ENCODE data around the gene B4GALT6.

Gene B4GALT6

DNA sequence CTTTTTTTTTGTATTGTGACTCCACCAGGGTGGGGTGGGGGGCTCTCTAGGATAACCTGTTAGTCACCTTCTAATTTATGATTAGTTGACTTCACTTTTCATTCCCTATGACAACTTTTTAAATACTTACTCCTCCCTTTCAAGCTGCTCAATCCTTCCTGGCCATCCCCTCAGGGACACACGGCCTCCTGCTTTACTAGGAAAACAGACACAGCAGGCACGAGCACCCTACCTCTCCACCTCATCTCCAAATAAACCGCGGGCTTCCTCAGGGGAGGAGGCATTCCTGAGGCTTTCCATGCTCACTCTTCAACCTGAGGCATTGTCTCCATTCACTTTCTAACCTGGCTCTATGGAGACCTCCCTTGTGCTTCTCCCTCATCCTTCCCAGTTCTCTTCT is 33.0 kb downstream of the B4GALT6 start:
- H3K27me3 ChIP-seq (ENCODE audit: control insufficient read depth, insufficient read depth, low read length, poor library complexity, severe bottlenecking) = no peaks in the 10 kb centered on the region
- no peaks in the 10 kb centered on the region for H3K4me1 ChIP-seq (ENCODE audit: control insufficient read depth, insufficient read depth, low read length)
- WGBS, 2 experiments = 79 to 83% methylated on average over 4 of the region's 4 CpGs
- H3K4me3 ChIP-seq (ENCODE audit: insufficient read depth, low read depth, low read length) = no peak overlapping the region
- H3K27ac ChIP-seq (ENCODE audit: insufficient read depth, low read depth, low read length, poor library complexity, severe bottlenecking) = no peak overlapping the region
- no peaks in the 10 kb centered on the region for H3K36me3 ChIP-seq (ENCODE audit: control insufficient read depth, insufficient read depth, low read length)
- H3K9me3 ChIP-seq (ENCODE audit: control insufficient read depth, low read length) = no peaks in the 10 kb centered on the region

DNA sequence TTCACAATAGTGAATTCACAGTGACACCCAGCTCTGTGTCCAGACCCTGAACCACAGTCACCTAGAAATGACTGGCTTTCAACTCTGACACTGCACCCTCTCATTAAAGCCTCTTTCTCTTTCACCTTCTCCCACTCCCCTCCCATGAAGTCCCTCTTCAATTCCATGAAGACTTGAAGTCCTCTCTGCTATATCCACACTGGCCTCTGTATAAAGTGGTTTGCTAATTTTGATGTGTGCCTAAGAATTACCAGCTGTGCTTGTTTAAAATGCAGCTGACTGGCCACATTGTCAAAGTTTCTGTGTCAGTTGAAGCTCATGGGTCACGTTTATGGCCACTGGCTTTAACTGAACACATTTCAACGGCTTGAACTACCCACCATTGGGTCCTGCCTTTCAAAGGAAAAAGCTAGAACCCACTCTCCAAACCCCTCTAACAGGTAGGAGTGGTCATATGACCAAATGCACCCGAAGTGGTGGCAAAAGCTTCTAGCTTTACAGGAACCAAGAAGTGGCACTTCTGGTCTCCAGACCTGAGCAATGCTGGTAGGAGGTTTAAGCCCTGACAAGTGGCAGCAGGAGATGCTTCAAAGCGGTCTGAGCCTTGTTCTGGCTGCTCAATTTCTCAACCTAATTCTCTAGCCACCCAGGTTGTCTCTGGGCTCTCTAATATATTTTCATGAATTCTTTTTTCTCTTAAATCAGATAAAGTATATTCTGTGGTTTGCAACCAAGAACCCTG is 34.2 kb downstream of the B4GALT6 start:
- H3K36me3 ChIP-seq (ENCODE audit: control insufficient read depth, insufficient read depth, low read length) = no peaks in the 10 kb centered on the region
- no peak overlapping the region for H3K27ac ChIP-seq (ENCODE audit: insufficient read depth, low read depth, low read length, poor library complexity, severe bottlenecking)
- WGBS, 2 experiments = 63 to 67% methylated on average over 4 of the region's 4 CpGs
- H3K27me3 ChIP-seq (ENCODE audit: control insufficient read depth, insufficient read depth, low read length, poor library complexity, severe bottlenecking) = no peaks in the 10 kb centered on the region
- H3K4me3 ChIP-seq (ENCODE audit: insufficient read depth, low read depth, low read length) = no peak overlapping the region
- no peaks in the 10 kb centered on the region for H3K4me1 ChIP-seq (ENCODE audit: control insufficient read depth, insufficient read depth, low read length)
- no peaks in the 10 kb centered on the region for H3K9me3 ChIP-seq (ENCODE audit: control insufficient read depth, low read length)

DNA sequence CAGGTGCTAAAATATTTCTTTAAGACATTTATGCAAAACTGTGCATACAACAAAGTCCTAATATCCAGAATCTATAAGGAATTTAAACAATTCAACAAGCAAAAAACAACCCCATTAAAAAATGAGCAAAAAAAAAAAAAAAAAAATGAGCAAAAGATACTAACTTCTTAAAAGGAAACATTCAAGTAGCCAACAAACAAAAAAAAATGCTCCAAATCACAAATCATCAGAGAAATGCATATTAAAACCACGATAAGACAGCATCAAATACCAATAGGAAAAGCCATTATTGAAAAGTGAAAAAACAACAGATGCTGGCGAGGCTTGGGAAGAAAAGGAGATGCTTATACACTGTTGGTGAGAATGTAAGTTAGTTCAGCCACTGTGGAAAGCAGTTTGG is 34.9 kb downstream of the B4GALT6 start:
- 92 to 100% methylated on average over 2 of the region's 2 CpGs for WGBS, 2 experiments
- H3K9me3 ChIP-seq (ENCODE audit: control insufficient read depth, low read length) = no peaks in the 10 kb centered on the region
- no peaks in the 10 kb centered on the region for H3K4me1 ChIP-seq (ENCODE audit: control insufficient read depth, insufficient read depth, low read length)
- no peak overlapping the region for H3K4me3 ChIP-seq (ENCODE audit: insufficient read depth, low read depth, low read length)
- H3K27ac ChIP-seq (ENCODE audit: insufficient read depth, low read depth, low read length, poor library complexity, severe bottlenecking) = no peak overlapping the region
- H3K27me3 ChIP-seq (ENCODE audit: control insufficient read depth, insufficient read depth, low read length, poor library complexity, severe bottlenecking) = no peaks in the 10 kb centered on the region
- no peaks in the 10 kb centered on the region for H3K36me3 ChIP-seq (ENCODE audit: control insufficient read depth, insufficient read depth, low read length)

DNA sequence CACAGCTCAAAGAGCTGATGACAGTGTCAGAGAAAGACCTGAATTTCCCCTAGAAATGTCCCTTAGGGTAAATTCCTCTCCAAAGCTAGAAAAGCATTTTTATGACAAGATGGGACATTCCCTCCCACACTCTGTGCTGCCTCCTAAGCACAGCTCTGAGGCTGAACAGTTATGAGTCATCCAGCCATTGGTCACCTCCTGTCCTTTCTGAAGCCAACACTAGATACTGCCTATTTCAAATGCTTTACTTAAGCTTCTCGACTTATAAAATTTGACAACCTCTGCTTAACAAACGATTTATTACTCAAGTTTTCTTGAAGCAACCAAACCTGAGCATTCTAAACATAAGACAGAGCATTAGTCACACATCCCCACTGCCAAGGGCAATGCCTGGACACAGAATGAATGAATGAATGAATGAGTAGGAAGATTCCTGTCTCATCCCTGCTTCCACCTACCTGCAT is 35.4 kb downstream of the B4GALT6 start:
- no peak overlapping the region for H3K4me3 ChIP-seq (ENCODE audit: insufficient read depth, low read depth, low read length)
- H3K27ac ChIP-seq (ENCODE audit: insufficient read depth, low read depth, low read length, poor library complexity, severe bottlenecking) = no peak overlapping the region
- no peaks in the 10 kb centered on the region for H3K36me3 ChIP-seq (ENCODE audit: control insufficient read depth, insufficient read depth, low read length)
- no peaks in the 10 kb centered on the region for H3K9me3 ChIP-seq (ENCODE audit: control insufficient read depth, low read length)
- no peaks in the 10 kb centered on the region for H3K4me1 ChIP-seq (ENCODE audit: control insufficient read depth, insufficient read depth, low read length)
- H3K27me3 ChIP-seq (ENCODE audit: control insufficient read depth, insufficient read depth, low read length, poor library complexity, severe bottlenecking) = no peaks in the 10 kb centered on the region
- 81 to 87% methylated on average over 2 of the region's 2 CpGs for WGBS, 2 experiments

DNA sequence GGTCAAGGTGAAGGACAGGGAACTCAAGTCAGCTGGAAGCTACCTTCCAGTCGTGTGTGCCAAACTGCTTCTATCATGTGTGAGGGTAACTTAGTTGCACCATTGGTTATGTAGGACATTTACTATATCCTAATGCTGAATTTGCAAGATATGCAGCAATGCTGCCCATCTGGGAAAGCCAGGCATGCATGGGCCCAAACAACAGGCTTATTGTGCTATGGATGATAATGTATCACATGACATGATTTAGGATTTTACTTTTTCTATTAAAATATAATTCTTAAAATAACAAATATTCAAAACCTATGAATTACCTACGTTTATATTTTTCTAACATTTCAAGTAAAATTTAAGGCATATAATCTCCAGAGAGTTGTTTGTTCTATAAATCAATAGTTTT is 35.9 kb downstream of the B4GALT6 start:
- Histone ChIP-seq H3K9me3 (ENCODE audit: control insufficient read depth, low read length) (no peaks in the 10 kb centered on the region), H3K36me3 (ENCODE audit: control insufficient read depth, insufficient read depth, low read length) (no peaks in the 10 kb centered on the region), H3K4me1 (ENCODE audit: control insufficient read depth, insufficient read depth, low read length) (no peaks in the 10 kb centered on the region), H3K27me3 (ENCODE audit: control insufficient read depth, insufficient read depth, low read length, poor library complexity, severe bottlenecking) (no peaks in the 10 kb centered on the region), H3K4me3 (ENCODE audit: insufficient read depth, low read depth, low read length) (no peak overlapping the region), H3K27ac (ENCODE audit: insufficient read depth, low read depth, low read length, poor library complexity, severe bottlenecking) (no peak overlapping the region)
- WGBS, 2 experiments = 93% methylated on average over 1 of the region's 2 CpGs

DNA sequence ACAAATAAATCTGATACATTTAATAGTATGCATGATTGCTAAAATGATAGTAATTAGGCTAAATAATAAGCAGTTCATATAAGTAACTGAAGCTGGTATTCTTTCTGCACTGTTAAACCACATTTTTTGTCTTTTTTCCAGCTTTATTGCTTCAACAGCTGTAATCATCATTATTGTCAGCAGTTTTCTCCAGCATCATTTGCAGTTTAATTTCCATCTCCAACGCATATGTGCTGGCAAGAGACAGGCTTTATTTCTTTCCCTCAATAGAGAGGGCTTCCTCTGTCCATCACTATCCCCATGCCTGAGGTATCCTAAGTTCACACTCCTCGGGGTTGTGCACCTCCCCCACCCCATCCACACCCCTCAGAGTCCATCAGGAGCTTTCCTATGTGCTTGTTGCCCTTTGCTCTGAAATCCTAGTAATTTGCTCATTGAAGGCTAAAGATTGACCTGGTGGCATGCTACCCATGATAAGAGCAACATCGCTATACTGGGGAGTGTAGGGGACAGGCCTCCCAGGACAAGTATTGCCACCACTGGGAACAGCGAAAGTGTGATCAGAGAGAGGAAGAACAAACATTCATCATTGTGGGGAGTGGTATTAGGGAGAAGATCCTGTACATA is 37.1 kb downstream of the B4GALT6 start:
- Histone ChIP-seq H3K4me3 (ENCODE audit: insufficient read depth, low read depth, low read length) (no peak overlapping the region), H3K27ac (ENCODE audit: insufficient read depth, low read depth, low read length, poor library complexity, severe bottlenecking) (no peak overlapping the region), H3K4me1 (ENCODE audit: control insufficient read depth, insufficient read depth, low read length) (no peaks in the 10 kb centered on the region), H3K27me3 (ENCODE audit: control insufficient read depth, insufficient read depth, low read length, poor library complexity, severe bottlenecking) (no peaks in the 10 kb centered on the region), H3K36me3 (ENCODE audit: control insufficient read depth, insufficient read depth, low read length) (no peaks in the 10 kb centered on the region), H3K9me3 (ENCODE audit: control insufficient read depth, low read length) (no peaks in the 10 kb centered on the region)
- WGBS, 2 experiments = 87% methylated on average over 4 of the region's 4 CpGs

DNA sequence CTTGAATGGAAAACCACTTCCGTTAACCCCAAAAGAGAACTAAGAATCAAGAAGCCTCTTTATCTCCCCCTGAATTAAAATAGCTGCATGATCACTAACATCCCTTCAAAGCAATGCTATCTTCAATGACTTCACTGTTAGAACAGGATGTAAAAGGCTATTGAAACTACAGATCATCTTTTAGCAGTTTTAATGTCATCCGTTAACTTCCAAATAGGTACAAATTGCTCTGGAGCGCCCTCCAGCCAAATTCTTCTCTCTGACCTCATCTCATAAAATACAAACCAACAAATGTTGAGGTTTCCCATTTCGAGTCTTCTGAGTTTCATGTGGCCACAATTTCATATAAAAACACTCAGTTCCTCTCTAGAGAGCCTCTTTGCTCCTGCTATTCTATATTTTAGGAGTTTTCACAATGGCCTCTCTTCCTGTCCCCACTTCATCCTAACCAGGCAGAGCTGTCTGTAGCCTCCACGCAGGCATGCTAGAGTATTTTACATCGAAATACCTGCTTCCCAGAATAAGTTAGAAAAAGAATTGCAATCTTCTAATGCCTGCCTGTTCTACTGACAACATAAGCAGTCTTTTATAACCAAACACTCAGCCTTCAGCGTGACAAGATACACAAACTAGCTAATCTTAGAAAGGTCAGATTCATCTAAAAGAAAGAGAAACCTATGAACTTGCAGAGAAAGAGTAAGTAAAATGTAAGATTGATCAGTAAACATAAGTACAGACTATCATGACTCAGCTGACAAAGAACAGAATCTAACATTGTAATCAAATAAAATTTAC is 37.9 kb downstream of the B4GALT6 start:
- H3K27me3 ChIP-seq (ENCODE audit: control insufficient read depth, insufficient read depth, low read length, poor library complexity, severe bottlenecking) = no peaks in the 10 kb centered on the region
- no peaks in the 10 kb centered on the region for H3K4me1 ChIP-seq (ENCODE audit: control insufficient read depth, insufficient read depth, low read length)
- 87% methylated on average over 6 to 7 of the region's 7 CpGs for WGBS, 2 experiments
- H3K4me3 ChIP-seq (ENCODE audit: insufficient read depth, low read depth, low read length) = no peak overlapping the region
- no peaks in the 10 kb centered on the region for H3K36me3 ChIP-seq (ENCODE audit: control insufficient read depth, insufficient read depth, low read length)
- no peaks in the 10 kb centered on the region for H3K9me3 ChIP-seq (ENCODE audit: control insufficient read depth, low read length)
- no peak overlapping the region for H3K27ac ChIP-seq (ENCODE audit: insufficient read depth, low read depth, low read length, poor library complexity, severe bottlenecking)

DNA sequence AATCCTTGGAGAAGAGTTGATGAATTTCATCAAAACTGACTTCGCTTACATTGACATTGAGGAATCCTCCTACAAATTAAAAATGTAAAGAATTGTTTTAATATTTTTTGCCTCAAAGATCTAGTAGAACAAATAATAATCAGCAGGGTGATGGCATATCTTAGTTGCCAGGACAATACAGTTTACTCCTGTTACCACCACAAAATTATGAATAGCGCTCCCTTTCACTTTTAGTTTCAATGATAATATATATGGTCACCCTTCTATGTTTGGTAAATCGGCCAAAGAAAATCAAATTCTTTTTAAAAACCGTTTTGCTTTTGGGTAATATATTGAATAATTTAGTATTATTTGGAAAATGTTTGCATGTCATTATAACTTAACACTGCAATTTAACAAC is 39.0 kb downstream of the B4GALT6 start:
- Histone ChIP-seq H3K36me3 (ENCODE audit: control insufficient read depth, insufficient read depth, low read length) (no peaks in the 10 kb centered on the region), H3K4me1 (ENCODE audit: control insufficient read depth, insufficient read depth, low read length) (no peaks in the 10 kb centered on the region), H3K27me3 (ENCODE audit: control insufficient read depth, insufficient read depth, low read length, poor library complexity, severe bottlenecking) (no peaks in the 10 kb centered on the region), H3K4me3 (ENCODE audit: insufficient read depth, low read depth, low read length) (no peak overlapping the region), H3K9me3 (ENCODE audit: control insufficient read depth, low read length) (no peaks in the 10 kb centered on the region), H3K27ac (ENCODE audit: insufficient read depth, low read depth, low read length, poor library complexity, severe bottlenecking) (no peak overlapping the region)
- 100% methylated on average over 3 of the region's 4 CpGs; no CpG with 5 or more reads in 1 of the 2 experiments for WGBS, 2 experiments

DNA sequence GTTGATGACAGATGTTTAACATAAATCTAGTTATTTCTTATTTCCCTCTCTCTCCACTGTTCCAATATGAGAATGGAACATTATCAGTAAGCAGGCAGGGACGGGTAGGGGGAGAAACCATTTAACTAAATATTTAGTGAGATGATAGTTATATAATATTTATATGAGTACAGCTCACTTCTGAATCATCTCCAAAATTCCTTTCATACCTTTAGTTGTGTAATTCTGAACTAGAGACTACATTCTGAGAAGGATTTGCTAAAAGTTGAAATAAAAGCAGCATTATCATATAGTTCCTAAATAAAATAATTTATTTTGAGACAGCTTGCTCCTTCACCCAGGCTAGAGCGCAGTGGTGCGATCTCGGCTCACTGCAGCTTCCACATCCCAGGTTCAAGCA is 41.4 kb downstream of the B4GALT6 start:
- Histone ChIP-seq H3K9me3 (ENCODE audit: control insufficient read depth, low read length) (no peaks in the 10 kb centered on the region), H3K27me3 (ENCODE audit: control insufficient read depth, insufficient read depth, low read length, poor library complexity, severe bottlenecking) (no peaks in the 10 kb centered on the region), H3K27ac (ENCODE audit: insufficient read depth, low read depth, low read length, poor library complexity, severe bottlenecking) (no peak overlapping the region), H3K4me3 (ENCODE audit: insufficient read depth, low read depth, low read length) (no peak overlapping the region), H3K36me3 (ENCODE audit: control insufficient read depth, insufficient read depth, low read length) (no peaks in the 10 kb centered on the region), H3K4me1 (ENCODE audit: control insufficient read depth, insufficient read depth, low read length) (no peaks in the 10 kb centered on the region)
- WGBS, 2 experiments = 98 to 99% methylated on average over 3 of the region's 4 CpGs

DNA sequence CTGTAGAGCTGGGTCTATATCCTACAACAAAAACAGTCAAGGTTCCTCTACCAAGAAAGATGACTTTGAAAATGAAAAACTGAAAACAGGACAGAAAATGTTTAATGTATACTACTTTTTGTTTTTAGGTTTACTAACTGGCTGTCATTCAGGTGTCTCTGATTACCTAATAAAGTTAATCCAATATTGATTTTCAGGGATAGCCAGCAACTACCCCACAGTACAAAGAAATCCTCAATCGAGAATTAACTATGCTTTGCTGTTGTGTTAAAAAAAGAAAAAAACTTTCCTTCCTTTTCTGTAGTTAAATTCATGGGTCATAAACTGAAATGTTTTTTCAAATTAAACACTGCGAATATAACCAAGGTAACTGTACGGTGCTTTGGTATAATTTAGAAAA is 46.9 kb downstream of the B4GALT6 start:
- no peak overlapping the region for H3K27ac ChIP-seq (ENCODE audit: insufficient read depth, low read depth, low read length, poor library complexity, severe bottlenecking)
- no peaks in the 10 kb centered on the region for H3K36me3 ChIP-seq (ENCODE audit: control insufficient read depth, insufficient read depth, low read length)
- no peaks in the 10 kb centered on the region for H3K9me3 ChIP-seq (ENCODE audit: control insufficient read depth, low read length)
- no peaks in the 10 kb centered on the region for H3K27me3 ChIP-seq (ENCODE audit: control insufficient read depth, insufficient read depth, low read length, poor library complexity, severe bottlenecking)
- 97 to 98% methylated on average over 2 to 3 of the region's 3 CpGs for WGBS, 2 experiments
- no peak overlapping the region for H3K4me3 ChIP-seq (ENCODE audit: insufficient read depth, low read depth, low read length)
- H3K4me1 ChIP-seq (ENCODE audit: control insufficient read depth, insufficient read depth, low read length) = no peaks in the 10 kb centered on the region
